NCI-H774 (cell line): Measurements from ENCODE around the gene LZTS2.
"Not testable (repeated sequence)": the region's sequence is repeated elsewhere in the genome, so short reads cannot be mapped to it uniquely, and the experiment has no call there.

Experiments used
- DNase-seq: peaks from one replicate; lab custom pipeline; 2025; lab: John Stamatoyannopoulos, UW

The LZTS2 gene

GRCh38 chr10:100999742-101000126 lies at the start of gene LZTS2:
Gene LZTS2 (plus strand): TSS chr10:100999808. CDS start chr10:101002539, 2,731 bp downstream.
- no peak for DNase-seq

- DNase-seq = no peak
Observed at GRCh38 chr10:100960251-100960650, 39.4 kb upstream of the LZTS2 start.

- no peak for DNase-seq
Observed at GRCh38 chr10:100962351-100963080, 37.1 kb upstream of the LZTS2 start.

GRCh38 chr10:100963826-100964225 lies 35.8 kb upstream of the LZTS2 start:
- DNase-seq = no peak

GRCh38 chr10:100965820-100966219 lies 33.8 kb upstream of the LZTS2 start:
- DNase-seq = no peak

- no peak for DNase-seq
Observed at GRCh38 chr10:100966887-100967286, 32.7 kb upstream of the LZTS2 start.

- DNase-seq = no peak
Observed at GRCh38 chr10:100967332-100967731, 32.3 kb upstream of the LZTS2 start.

GRCh38 chr10:100968062-100968736 lies 31.4 kb upstream of the LZTS2 start:
- DNase-seq = no peak

- DNase-seq = no peak
Observed at GRCh38 chr10:100968863-100969186, 30.8 kb upstream of the LZTS2 start.

- DNase-seq = no peak
Observed at GRCh38 chr10:100969187-100970075, 30.2 kb upstream of the LZTS2 start, which contains the start of gene SEMA4G. Gene SEMA4G (plus strand): TSS chr10:100969504. CDS start chr10:100972913, 3,409 bp downstream.

- no peak for DNase-seq
Observed at GRCh38 chr10:100970076-100970913, 29.3 kb upstream of the LZTS2 start.

GRCh38 chr10:100970914-100971811 lies 28.4 kb upstream of the LZTS2 start:
- DNase-seq = no peak

GRCh38 chr10:100972115-100972903 lies 27.3 kb upstream of the LZTS2 start:
- DNase-seq = no peak

- DNase-seq = no peak
Observed at GRCh38 chr10:100972904-100973535, 26.6 kb upstream of the LZTS2 start.

- not testable (repeated sequence) for DNase-seq
Observed at GRCh38 chr10:100975397-100975796, 24.2 kb upstream of the LZTS2 start.

- DNase-seq = no peak
Observed at GRCh38 chr10:100976906-100977305, 22.7 kb upstream of the LZTS2 start.

- DNase-seq = no peak
Observed at GRCh38 chr10:100977436-100977835, 22.2 kb upstream of the LZTS2 start.

GRCh38 chr10:100978121-100978900 lies 21.3 kb upstream of the LZTS2 start:
- DNase-seq = no peak

GRCh38 chr10:100978901-100979195 lies 20.8 kb upstream of the LZTS2 start:
- DNase-seq = no peak
